A673 (cell line): ENCODE data around the gene KLHDC2.

Experiments used
- EZH2 ChIP-seq: fragments of 200-600 bp; sonication (generic); IDR thresholded peaks from 2 replicates; pipeline ENCODE4 v1.6.1; 2017; ENCODE audit warnings: borderline replicate concordance, low read depth, mild to moderate bottlenecking, mixed read lengths, antibody characterized with exemption, low read length; ENCODE audit not compliant: poor library complexity, severe bottlenecking
- TF ChIP-seq, protein P1 (sequence below): fragments of 300-800, 200-600 bp; sonication (generic); conservative IDR thresholded peaks from 2 replicates; pipeline ENCODE4 v1.5.1; 2017; ENCODE audit warnings: low read depth, mild to moderate bottlenecking, antibody characterized with exemption, low read length, moderate library complexity, mixed read lengths

DNA sequence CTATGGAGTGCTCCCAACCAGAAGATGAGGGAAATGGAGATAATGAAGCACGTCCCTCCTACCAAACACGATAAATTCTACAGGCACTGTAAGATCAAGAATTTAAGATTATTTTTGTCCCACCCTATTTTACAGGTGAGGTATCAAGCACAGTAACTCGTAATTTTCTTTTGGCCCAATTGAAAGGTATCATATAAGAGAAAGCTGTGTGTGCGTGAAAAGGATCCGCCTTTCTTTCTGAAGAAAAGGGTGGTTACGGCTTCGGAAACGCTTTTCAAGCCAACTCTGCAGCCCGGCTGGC, 733 bp upstream of the KLHDC2 start:
- TF ChIP-seq, protein P1, sequence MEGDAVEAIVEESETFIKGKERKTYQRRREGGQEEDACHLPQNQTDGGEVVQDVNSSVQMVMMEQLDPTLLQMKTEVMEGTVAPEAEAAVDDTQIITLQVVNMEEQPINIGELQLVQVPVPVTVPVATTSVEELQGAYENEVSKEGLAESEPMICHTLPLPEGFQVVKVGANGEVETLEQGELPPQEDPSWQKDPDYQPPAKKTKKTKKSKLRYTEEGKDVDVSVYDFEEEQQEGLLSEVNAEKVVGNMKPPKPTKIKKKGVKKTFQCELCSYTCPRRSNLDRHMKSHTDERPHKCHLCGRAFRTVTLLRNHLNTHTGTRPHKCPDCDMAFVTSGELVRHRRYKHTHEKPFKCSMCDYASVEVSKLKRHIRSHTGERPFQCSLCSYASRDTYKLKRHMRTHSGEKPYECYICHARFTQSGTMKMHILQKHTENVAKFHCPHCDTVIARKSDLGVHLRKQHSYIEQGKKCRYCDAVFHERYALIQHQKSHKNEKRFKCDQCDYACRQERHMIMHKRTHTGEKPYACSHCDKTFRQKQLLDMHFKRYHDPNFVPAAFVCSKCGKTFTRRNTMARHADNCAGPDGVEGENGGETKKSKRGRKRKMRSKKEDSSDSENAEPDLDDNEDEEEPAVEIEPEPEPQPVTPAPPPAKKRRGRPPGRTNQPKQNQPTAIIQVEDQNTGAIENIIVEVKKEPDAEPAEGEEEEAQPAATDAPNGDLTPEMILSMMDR: no peak
- no peak for TF ChIP-seq EZH2
